ENCODE measurements around the gene ZNF598. TPM values are rescaled to one million over a fixed set of nuclear protein-coding genes. Genes with fewer than 3 reads are reported as not detected.
A peak's percentile ranks its signal among the peaks of the same experiment; 100 is the strongest.

Gene ZNF598
- polyA plus RNA-seq, 1 experiment, result 8.2 TPM

DNA sequence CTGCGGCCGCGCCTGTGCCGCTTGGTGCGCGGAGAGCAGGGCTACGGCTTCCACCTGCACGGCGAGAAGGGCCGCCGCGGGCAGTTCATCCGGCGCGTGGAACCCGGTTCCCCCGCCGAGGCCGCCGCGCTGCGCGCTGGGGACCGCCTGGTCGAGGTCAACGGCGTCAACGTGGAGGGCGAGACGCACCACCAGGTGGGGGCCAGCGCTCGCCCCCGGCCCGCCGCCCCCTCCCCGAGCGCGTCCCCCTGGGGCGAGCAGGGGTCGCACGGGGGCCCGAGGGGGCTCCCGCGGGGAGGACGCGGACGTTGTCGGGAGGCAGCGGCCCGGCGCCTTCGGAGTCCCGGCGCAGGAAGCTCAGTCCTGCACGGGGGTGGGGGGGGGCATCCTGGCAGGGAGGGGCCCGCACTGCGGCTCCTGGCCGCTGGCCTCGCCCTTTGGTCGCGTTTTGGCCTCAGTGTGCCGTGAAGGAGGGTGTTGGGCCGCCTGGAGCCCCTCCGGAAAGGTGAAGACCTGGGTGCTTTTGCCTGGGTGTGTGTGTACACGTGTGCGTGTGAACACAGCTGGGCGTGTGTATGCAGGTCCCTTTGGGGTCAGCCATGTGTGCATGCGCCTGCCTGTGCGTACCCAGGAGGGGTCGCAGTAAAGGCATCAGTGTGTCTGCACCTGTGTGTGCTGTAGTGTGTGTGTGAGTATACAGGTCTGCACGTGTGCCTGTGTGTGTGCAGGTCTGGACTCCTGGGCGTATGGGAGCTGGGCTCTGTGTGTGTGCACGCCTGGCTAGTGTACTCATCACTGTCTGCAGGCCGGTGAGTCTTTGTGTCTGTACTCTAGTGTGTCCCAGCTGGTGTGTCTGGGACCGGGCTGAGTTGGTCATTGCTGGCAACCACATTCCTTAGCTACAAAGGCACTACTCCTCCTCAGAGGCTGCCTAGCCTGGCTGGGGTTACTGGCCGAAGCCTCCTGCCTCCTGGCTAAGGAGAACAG, 17.7 kb upstream of the ZNF598 start:
- no peak for DNase-seq (ENCODE audit: low read depth, low spot score)
- H3K27ac ChIP-seq (ENCODE audit: low read depth, low read length), result no peak overlapping the region
- CTCF ChIA-PET, result interaction anchor here (0.6 to 1.8 kb wide), 3 partner anchors 56 to 165 kb away, joined by 4 to 8 read pairs (median 4); no protein-coding TSS in a partner anchor

DNA sequence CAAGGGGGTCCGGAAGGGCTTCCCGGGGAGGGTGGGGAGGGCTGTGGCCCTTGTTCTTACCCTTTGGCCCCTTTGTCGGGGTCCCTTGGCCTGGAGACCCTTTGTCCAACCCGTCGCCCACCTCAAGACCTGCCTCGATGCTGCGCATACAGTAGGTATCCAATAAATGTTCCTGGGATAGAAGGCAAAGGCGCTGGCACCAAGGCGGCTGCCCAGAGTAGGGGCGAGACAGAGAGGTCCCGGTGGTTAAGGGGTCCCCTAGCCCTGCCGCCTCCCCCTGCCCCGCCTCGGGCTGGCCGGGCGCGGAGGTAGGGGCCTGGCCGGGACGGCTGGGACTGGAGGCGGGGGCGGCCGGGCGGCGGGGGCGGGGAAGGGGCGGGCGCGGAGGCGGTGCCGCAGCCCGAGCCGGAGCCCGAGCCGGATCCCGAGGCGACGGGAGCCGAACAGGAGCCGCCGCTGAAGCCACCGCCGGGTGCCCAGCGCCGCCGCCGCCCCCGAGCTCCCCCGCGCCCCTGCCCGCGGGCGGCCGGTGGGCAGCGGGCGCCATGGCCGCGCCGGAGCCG, 16.9 kb upstream of the ZNF598 start, which contains the start of gene NHERF2:
NHERF2 (plus strand) TSS at position 442 of the 563 bp plus-strand sequence; CDS start at position 546, 104 bp downstream.
- no peak within 1 kb of the TSS for H3K27ac ChIP-seq (ENCODE audit: low read depth, low read length)
- H3K27me3 ChIP-seq (ENCODE audit: control insufficient read depth, insufficient read depth, low read length), result no peaks in the 10 kb centered on the region
- CTCF ChIA-PET, result interaction anchor here (0.6 to 4.6 kb wide), 3 partner anchors 30 to 164 kb away, joined by 4 to 49 read pairs (median 4); no protein-coding TSS in a partner anchor
- H3K4me3 ChIP-seq (ENCODE audit: low read depth, low read length), result peak within 1 kb of the TSS; percentile 72
- DNase-seq (ENCODE audit: low read depth, low spot score), result no peak
- TF ChIP-seq, protein P1, sequence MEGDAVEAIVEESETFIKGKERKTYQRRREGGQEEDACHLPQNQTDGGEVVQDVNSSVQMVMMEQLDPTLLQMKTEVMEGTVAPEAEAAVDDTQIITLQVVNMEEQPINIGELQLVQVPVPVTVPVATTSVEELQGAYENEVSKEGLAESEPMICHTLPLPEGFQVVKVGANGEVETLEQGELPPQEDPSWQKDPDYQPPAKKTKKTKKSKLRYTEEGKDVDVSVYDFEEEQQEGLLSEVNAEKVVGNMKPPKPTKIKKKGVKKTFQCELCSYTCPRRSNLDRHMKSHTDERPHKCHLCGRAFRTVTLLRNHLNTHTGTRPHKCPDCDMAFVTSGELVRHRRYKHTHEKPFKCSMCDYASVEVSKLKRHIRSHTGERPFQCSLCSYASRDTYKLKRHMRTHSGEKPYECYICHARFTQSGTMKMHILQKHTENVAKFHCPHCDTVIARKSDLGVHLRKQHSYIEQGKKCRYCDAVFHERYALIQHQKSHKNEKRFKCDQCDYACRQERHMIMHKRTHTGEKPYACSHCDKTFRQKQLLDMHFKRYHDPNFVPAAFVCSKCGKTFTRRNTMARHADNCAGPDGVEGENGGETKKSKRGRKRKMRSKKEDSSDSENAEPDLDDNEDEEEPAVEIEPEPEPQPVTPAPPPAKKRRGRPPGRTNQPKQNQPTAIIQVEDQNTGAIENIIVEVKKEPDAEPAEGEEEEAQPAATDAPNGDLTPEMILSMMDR (IDR thresholded peaks at IDR 0.05; ENCODE audit: low read depth, low read length), result no peak
- POLR2A ChIA-PET, result interaction anchor here (1.0 to 1.7 kb wide), 3 partner anchors 13 to 129 kb away, joined by 3 to 11 read pairs (median 4); partner anchors contain the start of gene TRAF7
- no peaks in the 10 kb centered on the region; the same call in 1 of the 2 replicates for H3K9me3 ChIP-seq (ENCODE audit: control insufficient read depth, insufficient read depth, low read length)

More for the DNA sequence above, 17.7 kb upstream of the ZNF598 start:
- Histone ChIP-seq H3K4me3 (ENCODE audit: low read depth, low read length) (peak overlapping the region; percentile 72), H3K9me3 (ENCODE audit: control insufficient read depth, insufficient read depth, low read length) (no peaks in the 10 kb centered on the region; the same call in 1 of the 2 replicates), H3K27me3 (ENCODE audit: control insufficient read depth, insufficient read depth, low read length) (no peaks in the 10 kb centered on the region)
- TF ChIP-seq, protein P1 (IDR thresholded peaks at IDR 0.05; ENCODE audit: low read depth, low read length), result no peak
- POLR2A ChIA-PET, result interaction anchor here (1.0 to 1.7 kb wide), 3 partner anchors 12 to 128 kb away, joined by 3 to 11 read pairs (median 4); partner anchors contain the start of gene TRAF7

DNA sequence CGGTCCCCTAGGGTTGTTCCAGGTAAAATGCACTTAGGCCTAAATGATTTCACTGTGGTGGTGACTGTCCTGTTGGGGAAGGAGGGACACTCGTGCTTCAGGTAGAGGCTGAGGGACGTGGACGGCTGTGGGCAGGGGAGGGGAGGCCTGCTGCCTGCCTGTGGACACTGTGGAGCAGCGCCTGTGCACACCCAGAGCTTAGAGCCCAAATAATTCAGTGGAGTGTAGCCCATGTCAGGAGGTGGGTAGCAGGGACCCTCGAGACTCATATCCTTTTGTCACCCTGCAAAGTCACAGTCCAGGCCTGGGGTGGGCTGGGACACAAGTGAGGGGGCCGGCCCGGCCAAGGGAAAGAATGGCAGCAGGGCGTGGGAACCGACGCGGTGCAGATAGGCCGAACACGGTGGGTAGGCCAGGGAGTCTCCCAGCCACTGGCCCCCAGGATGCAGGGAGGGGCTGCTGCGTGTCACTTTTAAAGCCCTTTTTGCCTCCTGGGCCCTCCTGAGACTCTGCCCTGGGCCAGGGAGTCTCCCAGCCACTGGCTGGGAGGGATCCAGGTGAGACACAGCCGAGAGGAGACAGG, 16.3 kb upstream of the ZNF598 start:
- Histone ChIP-seq H3K27me3 (ENCODE audit: control insufficient read depth, insufficient read depth, low read length) (no peaks in the 10 kb centered on the region), H3K9me3 (ENCODE audit: control insufficient read depth, insufficient read depth, low read length) (no peaks in the 10 kb centered on the region; the same call in 1 of the 2 replicates), H3K27ac (ENCODE audit: low read depth, low read length) (no peak overlapping the region), H3K4me3 (ENCODE audit: low read depth, low read length) (peak overlapping the region; percentile 50)
- DNase-seq (ENCODE audit: low read depth, low spot score), result no peak
- ChIA-PET POLR2A (interaction anchor here (3.8 kb wide), 1 partner anchor 129 kb away, joined by 22 read pairs; the partner anchor contains the start of gene TRAF7), CTCF (interaction anchor here (4.6 to 5.4 kb wide), 2 partner anchors 30 to 114 kb away, joined by 49 to 87 read pairs; no protein-coding TSS in a partner anchor)
- TF ChIP-seq, protein P1 (IDR thresholded peaks at IDR 0.05; ENCODE audit: low read depth, low read length), result no peak

DNA sequence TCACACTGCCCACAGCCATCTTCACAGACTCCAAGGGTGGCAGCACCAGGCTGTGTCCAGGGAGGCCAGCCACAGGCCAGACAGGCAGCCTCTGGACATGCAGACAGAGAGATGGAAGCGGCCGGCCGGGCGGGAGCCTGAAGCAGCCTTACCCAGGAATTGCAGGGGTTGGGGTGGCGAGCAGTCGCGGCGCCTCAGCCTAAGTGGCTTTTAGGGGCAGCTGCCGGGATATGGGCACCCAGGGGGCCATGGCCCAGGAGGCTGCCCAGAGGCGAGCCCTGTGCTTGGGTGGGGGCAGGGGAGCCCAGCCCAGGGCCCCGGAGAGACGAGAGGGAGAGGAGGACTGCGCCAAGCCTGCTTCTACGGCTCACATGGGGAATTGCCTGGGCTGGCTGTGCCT, 15.6 kb upstream of the ZNF598 start:
- DNase-seq (ENCODE audit: low read depth, low spot score), result no peak
- TF ChIP-seq, protein P1 (IDR thresholded peaks at IDR 0.05; ENCODE audit: low read depth, low read length), result no peak
- no peak overlapping the region for H3K4me3 ChIP-seq (ENCODE audit: low read depth, low read length)
- POLR2A ChIA-PET, result interaction anchor here (1.1 to 3.8 kb wide), 2 partner anchors 61 to 130 kb away, joined by 3 to 22 read pairs; partner anchors contain the start of gene TRAF7
- H3K27ac ChIP-seq (ENCODE audit: low read depth, low read length), result no peak overlapping the region
- CTCF ChIA-PET, result interaction anchor here (4.6 to 5.4 kb wide), 2 partner anchors 31 to 115 kb away, joined by 49 to 87 read pairs; no protein-coding TSS in a partner anchor
- no peaks in the 10 kb centered on the region; the same call in 1 of the 2 replicates for H3K9me3 ChIP-seq (ENCODE audit: control insufficient read depth, insufficient read depth, low read length)
- peaks cover under 1% of the 10 kb centered on the region for H3K27me3 ChIP-seq (ENCODE audit: control insufficient read depth, insufficient read depth, low read length)
